ENCODE results near the gene HSPG2.

- TF ChIP-seq, protein P1, sequence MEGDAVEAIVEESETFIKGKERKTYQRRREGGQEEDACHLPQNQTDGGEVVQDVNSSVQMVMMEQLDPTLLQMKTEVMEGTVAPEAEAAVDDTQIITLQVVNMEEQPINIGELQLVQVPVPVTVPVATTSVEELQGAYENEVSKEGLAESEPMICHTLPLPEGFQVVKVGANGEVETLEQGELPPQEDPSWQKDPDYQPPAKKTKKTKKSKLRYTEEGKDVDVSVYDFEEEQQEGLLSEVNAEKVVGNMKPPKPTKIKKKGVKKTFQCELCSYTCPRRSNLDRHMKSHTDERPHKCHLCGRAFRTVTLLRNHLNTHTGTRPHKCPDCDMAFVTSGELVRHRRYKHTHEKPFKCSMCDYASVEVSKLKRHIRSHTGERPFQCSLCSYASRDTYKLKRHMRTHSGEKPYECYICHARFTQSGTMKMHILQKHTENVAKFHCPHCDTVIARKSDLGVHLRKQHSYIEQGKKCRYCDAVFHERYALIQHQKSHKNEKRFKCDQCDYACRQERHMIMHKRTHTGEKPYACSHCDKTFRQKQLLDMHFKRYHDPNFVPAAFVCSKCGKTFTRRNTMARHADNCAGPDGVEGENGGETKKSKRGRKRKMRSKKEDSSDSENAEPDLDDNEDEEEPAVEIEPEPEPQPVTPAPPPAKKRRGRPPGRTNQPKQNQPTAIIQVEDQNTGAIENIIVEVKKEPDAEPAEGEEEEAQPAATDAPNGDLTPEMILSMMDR (IDR thresholded peaks at IDR 0.05; ENCODE audit: insufficient read depth, low read length) = no peak
- TF ChIP-seq GABPA (IDR thresholded peaks at IDR 0.05; ENCODE audit: low read depth) (no peak), POLR2AphosphoS5 (IDR thresholded peaks at IDR 0.05; ENCODE audit: low read depth) (no peak), REST (IDR thresholded peaks at IDR 0.05; ENCODE audit: insufficient replicate concordance, low read depth) (no peak)
Observed at GRCh38 chr1:21910558-21911204, 26.4 kb downstream of the HSPG2 start.
